Stomach (tissue), 4 donors: ENCODE measurements around the gene MFNG.

Source experiments
- EP300 ChIP-seq: sonication (generic); formaldehyde crosslinking; IDR thresholded peaks from one replicate; pipeline ENCODE4 v1.6.1; 2017; ENCODE audit warnings: antibody characterized with exemption
- POLR2AphosphoS5 ChIP-seq, 3 donors: sonication (generic); formaldehyde crosslinking; IDR thresholded peaks; one replicate each; pipeline ENCODE4 v1.6.1; 2016; ENCODE audit warnings: antibody characterized with exemption in 3 of 3
- TF ChIP-seq, protein P1 (sequence below), 7 experiments: fragments of 450-650 bp in 4 of 7; fragments of 200-600 bp in 3 of 7; sonication (generic) in 3 of 7; IDR thresholded peaks; one replicate each; pipeline ENCODE4 v1.5.1; 2016 to 2019; ENCODE audit warnings: antibody characterized with exemption in 7 of 7, control low read depth in 2 of 7, mild to moderate bottlenecking in 1 of 7

DNA sequence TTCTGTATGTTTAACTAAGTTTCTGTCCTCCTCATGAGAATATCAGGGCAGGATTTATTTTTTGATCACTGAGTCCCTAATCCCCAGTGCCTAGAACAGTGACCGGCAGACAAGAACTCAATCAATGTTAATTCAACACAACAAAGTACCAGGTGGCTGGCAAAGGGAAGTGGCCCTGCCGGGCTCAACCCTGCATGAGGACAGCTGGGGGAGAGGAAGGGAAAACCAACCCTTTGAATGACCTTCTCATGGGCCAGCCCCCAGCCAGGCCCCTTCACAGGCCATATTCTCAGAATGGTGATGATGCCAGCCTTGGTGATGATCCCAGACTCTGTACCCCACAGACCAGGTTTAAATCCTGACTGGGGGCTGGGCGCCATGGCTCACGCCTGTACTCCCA, 1.4 kb upstream of the MFNG start:
- TF ChIP-seq, protein P1, sequence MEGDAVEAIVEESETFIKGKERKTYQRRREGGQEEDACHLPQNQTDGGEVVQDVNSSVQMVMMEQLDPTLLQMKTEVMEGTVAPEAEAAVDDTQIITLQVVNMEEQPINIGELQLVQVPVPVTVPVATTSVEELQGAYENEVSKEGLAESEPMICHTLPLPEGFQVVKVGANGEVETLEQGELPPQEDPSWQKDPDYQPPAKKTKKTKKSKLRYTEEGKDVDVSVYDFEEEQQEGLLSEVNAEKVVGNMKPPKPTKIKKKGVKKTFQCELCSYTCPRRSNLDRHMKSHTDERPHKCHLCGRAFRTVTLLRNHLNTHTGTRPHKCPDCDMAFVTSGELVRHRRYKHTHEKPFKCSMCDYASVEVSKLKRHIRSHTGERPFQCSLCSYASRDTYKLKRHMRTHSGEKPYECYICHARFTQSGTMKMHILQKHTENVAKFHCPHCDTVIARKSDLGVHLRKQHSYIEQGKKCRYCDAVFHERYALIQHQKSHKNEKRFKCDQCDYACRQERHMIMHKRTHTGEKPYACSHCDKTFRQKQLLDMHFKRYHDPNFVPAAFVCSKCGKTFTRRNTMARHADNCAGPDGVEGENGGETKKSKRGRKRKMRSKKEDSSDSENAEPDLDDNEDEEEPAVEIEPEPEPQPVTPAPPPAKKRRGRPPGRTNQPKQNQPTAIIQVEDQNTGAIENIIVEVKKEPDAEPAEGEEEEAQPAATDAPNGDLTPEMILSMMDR (IDR thresholded peaks at IDR 0.05): no peak
- no peak for TF ChIP-seq EP300
- no peak for TF ChIP-seq POLR2AphosphoS5 (IDR thresholded peaks at IDR 0.05)
